ENCODE data around the gene DHH.

DHH gene

GRCh38 chr12:49126852-49127763 is 32.5 kb upstream of the DHH start:
- no peak overlapping the region for H3K4me3 ChIP-seq (replicated peaks; ENCODE audit: low read depth, low read length)
- no peak for DNase-seq (ENCODE audit: low read depth)
- TF ChIP-seq, protein P1, sequence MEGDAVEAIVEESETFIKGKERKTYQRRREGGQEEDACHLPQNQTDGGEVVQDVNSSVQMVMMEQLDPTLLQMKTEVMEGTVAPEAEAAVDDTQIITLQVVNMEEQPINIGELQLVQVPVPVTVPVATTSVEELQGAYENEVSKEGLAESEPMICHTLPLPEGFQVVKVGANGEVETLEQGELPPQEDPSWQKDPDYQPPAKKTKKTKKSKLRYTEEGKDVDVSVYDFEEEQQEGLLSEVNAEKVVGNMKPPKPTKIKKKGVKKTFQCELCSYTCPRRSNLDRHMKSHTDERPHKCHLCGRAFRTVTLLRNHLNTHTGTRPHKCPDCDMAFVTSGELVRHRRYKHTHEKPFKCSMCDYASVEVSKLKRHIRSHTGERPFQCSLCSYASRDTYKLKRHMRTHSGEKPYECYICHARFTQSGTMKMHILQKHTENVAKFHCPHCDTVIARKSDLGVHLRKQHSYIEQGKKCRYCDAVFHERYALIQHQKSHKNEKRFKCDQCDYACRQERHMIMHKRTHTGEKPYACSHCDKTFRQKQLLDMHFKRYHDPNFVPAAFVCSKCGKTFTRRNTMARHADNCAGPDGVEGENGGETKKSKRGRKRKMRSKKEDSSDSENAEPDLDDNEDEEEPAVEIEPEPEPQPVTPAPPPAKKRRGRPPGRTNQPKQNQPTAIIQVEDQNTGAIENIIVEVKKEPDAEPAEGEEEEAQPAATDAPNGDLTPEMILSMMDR (IDR thresholded peaks at IDR 0.05; ENCODE audit: low read length, missing control alignments) = no peak

- TF ChIP-seq, protein P1 (IDR thresholded peaks at IDR 0.05; ENCODE audit: low read length, missing control alignments) = peak; percentile 83
- no peak overlapping the region for H3K4me3 ChIP-seq (replicated peaks; ENCODE audit: low read depth, low read length)
- DNase-seq (ENCODE audit: low read depth) = peak; percentile 80
Observed at GRCh38 chr12:49121047-49121696, 26.6 kb upstream of the DHH start.

GRCh38 chr12:49111206-49111605 is 16.6 kb upstream of the DHH start:
- TF ChIP-seq, protein P1 (IDR thresholded peaks at IDR 0.05; ENCODE audit: low read length, missing control alignments) = no peak
- no peak for DNase-seq (ENCODE audit: low read depth)
- peak overlapping the region; percentile 92 for H3K4me3 ChIP-seq (replicated peaks; ENCODE audit: low read depth, low read length)

GRCh38 chr12:49110464-49111155 is 16.0 kb upstream of the DHH start, which contains the start of gene LMBR1L:
LMBR1L (minus strand) TSS chr12:49110847; CDS start chr12:49110555, 292 bp downstream.
- TF ChIP-seq, protein P1 (IDR thresholded peaks at IDR 0.05; ENCODE audit: low read length, missing control alignments) = peak; percentile 44
- peak; percentile 99 for DNase-seq (ENCODE audit: low read depth)
- peak within 1 kb of the TSS; percentile 92 for H3K4me3 ChIP-seq (replicated peaks; ENCODE audit: low read depth, low read length)

DNA sequence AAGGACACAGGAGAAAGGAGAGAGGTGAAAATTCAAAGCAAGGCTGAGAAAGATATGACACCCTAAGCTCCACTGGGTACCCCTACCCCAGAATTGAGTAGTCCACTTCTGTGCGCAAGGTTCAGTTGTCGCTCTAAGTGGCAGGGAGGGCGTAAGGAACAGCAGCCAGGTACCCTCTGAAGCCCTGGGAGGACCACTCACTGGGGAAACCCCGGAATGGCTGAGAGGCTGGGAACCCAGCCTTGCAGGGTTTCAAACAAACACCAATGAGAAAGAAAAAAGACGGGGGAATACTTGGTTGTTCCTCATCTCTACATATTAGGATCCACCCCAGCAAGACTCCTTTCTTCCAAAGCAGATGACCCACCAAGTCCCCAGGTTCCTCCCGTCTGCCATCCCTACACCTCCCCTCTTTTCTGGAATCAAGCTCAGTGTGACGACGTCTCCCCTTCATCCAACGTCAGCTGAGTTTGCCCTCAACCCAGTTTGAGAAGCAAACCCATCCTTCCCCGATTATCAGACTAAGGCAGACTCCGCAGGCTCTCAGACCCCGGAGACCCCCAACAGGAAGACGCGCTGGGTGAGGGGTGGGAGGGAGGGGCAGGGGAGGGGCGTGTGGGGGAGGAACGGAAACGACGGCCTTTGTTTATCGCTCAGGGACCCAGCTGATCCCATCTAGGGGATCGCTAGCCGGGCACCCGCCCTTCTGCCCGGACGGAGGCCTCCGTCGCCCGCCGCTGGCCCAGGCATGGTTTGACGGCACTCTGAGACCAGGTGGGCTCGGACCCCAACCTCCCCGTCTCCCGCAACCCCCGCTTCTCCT is 15.3 kb upstream of the DHH start:
- H3K4me3 ChIP-seq (replicated peaks; ENCODE audit: low read depth, low read length) = peak overlapping the region; percentile 92
- no peak for DNase-seq (ENCODE audit: low read depth)
- TF ChIP-seq, protein P1 (IDR thresholded peaks at IDR 0.05; ENCODE audit: low read length, missing control alignments) = no peak

GRCh38 chr12:49108958-49109404 is 14.4 kb upstream of the DHH start:
- TF ChIP-seq, protein P1 (IDR thresholded peaks at IDR 0.05; ENCODE audit: low read length, missing control alignments) = no peak
- H3K4me3 ChIP-seq (replicated peaks; ENCODE audit: low read depth, low read length) = peak overlapping the region; percentile 92

More at GRCh38 chr12:49108958-49109404, 14.4 kb upstream of the DHH start:
- peak; percentile 77 for DNase-seq (ENCODE audit: low read depth)

All from fibroblast of pulmonary artery (primary cell).